8988T (cell line): ENCODE measurements around the gene MMP26.
"Not testable (repeated sequence)": the region's sequence is repeated elsewhere in the genome, so short reads cannot be mapped to it uniquely, and the experiment has no call there.

Source experiments
- DNase-seq: peaks from one replicate; pipeline ENCODE4 v3.0.0; 2011

MMP26 gene

DNA sequence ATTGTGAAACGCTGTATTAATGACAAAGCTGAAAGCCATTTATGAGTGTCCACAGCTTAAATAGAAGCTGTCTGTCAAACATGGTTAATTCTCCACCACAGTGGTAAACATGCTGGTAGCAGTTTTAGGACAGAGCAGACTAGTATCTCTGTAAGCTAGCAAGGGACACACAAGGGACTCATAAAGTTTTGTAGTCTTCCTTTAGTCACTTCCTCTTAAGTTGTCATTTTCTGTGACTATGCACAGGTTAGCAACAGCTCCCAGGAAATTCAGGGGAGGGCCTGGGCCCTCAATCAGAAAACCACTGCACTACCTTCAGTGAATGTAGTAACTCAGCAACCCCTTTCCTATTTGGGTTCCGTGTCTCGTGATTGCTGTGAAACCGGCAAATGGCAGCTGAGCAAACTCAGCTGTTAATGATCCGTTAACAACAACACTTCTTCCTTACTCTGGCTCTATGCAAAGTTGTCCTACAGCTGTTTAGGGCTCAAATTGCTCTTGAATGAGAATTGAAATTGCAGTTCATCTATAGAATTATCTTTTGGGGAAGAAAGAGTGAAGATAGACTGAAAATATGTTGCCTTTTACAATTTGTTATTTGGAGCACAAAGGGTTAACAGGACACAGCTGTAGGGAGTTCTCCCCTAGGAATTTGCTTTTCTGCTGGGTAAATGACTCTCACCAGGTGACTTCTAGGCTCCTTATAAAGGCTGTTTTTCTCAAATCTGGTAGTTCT is at the start of gene MMP26:
Gene MMP26, plus strand, starts transcription at position 731 of the 736 bp plus-strand sequence.
- DNase-seq, result no peak

DNA sequence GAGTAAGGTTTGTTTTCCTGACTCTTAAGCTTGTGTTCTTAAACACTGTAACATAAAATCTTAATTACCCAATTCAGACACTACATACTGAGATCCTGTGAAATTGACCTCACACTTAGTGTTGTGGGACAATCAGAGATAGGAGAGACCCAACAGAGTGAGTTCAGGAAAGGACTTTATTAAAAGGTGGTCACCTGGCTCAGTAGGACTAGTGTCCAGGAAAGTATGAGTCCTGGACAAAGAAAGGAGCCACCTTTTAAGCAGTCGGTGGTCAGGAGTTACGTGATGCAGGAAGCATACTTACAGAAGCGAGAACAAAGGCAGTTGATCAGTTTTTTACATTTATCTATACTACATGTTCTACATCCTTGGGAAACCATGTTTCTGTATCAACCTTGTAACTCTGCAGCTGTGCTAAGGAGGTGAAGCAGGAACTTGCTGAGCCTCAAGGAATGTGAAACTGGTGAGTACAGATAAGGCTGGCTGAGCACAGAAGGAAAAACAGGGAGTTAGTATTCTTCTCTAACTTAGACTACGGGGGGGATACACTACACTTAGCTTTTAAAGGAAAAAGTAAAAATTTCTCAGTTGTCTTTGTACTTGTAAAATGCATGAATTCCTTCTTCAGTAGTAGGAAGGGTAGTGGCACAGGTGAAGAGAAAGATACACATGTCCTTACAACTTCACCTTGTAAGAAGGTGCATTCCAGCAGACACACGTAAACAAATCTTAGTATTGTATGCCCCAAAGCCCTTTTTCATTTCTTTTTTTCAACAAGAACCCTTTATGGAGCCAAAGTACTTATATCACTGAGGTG is 45.7 kb upstream of the MMP26 start:
- no peak for DNase-seq

DNA sequence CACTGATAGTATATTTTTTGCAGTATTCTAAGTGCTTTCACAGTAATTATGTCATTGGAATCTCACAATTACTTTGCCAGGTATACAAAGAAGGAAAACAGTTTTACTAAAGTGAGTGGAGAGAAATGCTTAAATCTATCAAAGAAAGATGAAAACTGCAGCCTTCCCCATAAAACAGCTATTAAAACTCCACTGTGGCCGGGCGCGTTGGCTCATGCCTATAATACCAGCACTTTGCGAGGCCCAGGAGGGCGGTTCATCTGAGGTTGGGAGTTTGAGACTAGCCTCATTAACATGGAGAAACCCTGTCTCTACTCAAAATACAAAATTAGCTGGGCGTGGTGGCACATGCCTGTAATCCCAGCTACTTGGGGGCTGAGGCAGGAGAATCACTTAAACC is 41.7 kb upstream of the MMP26 start:
- DNase-seq, result no peak

GRCh38 chr11:4664183-4664582 is 40.4 kb upstream of the MMP26 start:
- DNase-seq, result no peak

GRCh38 chr11:4664786-4665185 is 39.8 kb upstream of the MMP26 start:
- no peak for DNase-seq

DNA sequence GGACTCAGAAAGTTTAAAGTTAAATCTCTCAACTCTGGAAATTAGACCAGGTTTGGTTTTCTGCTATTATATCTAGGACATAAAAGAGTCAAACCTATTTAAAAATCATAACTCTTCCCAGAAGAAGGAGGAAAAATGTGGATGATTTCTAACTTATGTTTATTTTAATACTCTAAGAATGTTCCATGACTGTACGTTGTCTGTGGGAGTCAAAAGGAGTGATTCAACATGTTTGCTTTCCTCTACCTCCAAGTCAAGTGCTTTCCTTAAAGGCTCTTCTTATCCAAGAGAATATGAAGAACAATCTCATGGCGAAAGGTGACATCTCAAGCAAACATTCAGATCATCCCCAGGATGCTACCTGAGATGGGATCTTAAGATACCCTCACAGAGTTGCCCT is 39.2 kb upstream of the MMP26 start:
- DNase-seq, result no peak

- no peak for DNase-seq
Measured at GRCh38 chr11:4671741-4672140, 32.8 kb upstream of the MMP26 start.

GRCh38 chr11:4672470-4672869 is 32.1 kb upstream of the MMP26 start:
- no peak for DNase-seq

GRCh38 chr11:4673781-4674180 is 30.8 kb upstream of the MMP26 start:
- no peak for DNase-seq

DNA sequence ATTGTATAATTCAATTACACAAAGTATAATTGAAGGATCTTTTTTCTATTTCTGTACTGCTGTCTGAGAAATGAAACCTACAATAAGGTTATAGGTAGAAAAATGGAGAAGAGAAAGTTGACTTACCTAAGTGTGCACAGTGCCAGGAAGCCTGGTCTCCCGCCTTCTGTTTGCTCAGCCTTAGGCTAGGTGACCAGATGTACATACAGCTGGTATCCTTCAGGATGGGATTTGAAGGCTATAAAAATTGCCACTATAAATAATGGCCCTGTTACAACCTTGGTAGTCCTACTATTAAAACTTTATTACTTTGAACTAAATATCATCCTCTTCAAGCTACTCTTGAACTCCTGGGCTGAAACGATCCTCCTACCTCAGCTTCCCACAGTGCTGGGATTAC is 26.6 kb upstream of the MMP26 start:
- no peak for DNase-seq

- no peak for DNase-seq
Measured at GRCh38 chr11:4680341-4680740, 24.2 kb upstream of the MMP26 start.

- no peak for DNase-seq
Measured at GRCh38 chr11:4682623-4683419, 21.8 kb upstream of the MMP26 start.

- DNase-seq, result no peak
Measured at GRCh38 chr11:4684631-4685285, 19.8 kb upstream of the MMP26 start.

- DNase-seq, result no peak
Measured at GRCh38 chr11:4695442-4695841, 9.1 kb upstream of the MMP26 start.

DNA sequence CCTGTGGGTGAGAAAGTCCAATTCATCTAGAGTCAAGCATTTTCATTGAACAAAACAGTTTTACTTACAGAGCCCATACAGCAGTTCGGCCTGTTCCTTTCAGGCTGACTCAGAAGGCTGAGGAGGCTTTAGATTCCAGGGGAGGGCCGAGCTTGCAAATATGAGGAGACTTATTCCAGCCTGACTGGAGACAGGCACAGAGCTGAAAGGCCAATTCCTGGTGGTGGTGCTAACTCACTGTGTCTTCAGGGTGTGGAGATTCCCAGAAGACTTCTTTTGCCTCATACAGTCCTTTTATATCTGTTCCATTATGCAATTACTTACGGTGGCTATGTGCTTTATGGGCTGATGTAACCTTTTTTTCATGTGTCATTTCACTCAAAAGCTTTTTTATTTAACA is 7.0 kb upstream of the MMP26 start, which contains the start of gene OR51E2:
Gene OR51E2, minus strand, starts transcription at position 269 of the 400 bp plus-strand sequence. CDS start 15,142 bp downstream, outside the sequence.
- DNase-seq, result no peak

GRCh38 chr11:4699697-4700435 is 4.7 kb upstream of the MMP26 start:
- DNase-seq, result no peak

DNA sequence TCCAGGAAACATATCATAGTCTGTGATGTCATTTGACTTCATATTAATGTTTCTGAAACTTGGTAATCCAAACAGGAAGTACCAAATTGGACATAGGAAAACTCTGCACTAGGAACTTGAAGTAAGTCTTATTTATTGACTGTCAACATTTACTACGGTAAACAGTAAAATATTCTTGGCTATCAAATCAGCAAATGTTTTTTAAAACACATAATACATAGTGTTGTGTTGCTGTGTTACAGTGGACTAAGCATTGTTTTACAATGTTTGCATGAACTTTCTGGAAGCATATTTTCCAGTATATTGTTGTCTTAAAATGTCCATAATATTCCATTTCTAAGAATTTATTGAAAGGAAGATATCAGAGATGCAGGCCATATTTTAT is 4.2 kb upstream of the MMP26 start:
- DNase-seq, result no peak

GRCh38 chr11:4704790-4705334 is 278 bp downstream of the MMP26 start:
- no peak for DNase-seq

- DNase-seq, result no peak
Measured at GRCh38 chr11:4713241-4713640, 8.7 kb downstream of the MMP26 start.

GRCh38 chr11:4714300-4714699 is 9.7 kb downstream of the MMP26 start:
- no peak for DNase-seq

- DNase-seq, result not testable (repeated sequence)
Measured at GRCh38 chr11:4722616-4723534, 18.3 kb downstream of the MMP26 start.
